Measurements from ENCODE around the gene UTP14A.

DNA sequence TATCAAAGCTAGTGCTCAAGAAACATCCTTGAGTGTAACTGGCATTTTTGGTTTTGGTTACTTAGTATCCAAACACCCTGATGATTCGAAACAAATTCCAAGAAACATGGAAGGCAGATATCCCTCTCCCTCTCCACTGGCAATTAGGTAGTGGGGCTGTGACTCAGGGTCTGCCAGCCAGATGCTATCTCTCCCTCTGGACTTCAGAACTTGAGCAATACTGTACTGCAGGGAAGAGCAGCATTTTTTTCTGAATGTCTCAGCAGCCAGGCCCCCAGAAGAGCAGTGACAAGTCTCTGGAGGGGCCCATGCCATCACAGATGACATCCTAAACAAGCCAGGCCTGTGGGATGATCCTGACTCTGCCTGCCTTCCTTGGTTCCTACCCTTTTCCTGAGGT is 39.2 kb downstream of the UTP14A start:
- TF ChIP-seq, protein P1, sequence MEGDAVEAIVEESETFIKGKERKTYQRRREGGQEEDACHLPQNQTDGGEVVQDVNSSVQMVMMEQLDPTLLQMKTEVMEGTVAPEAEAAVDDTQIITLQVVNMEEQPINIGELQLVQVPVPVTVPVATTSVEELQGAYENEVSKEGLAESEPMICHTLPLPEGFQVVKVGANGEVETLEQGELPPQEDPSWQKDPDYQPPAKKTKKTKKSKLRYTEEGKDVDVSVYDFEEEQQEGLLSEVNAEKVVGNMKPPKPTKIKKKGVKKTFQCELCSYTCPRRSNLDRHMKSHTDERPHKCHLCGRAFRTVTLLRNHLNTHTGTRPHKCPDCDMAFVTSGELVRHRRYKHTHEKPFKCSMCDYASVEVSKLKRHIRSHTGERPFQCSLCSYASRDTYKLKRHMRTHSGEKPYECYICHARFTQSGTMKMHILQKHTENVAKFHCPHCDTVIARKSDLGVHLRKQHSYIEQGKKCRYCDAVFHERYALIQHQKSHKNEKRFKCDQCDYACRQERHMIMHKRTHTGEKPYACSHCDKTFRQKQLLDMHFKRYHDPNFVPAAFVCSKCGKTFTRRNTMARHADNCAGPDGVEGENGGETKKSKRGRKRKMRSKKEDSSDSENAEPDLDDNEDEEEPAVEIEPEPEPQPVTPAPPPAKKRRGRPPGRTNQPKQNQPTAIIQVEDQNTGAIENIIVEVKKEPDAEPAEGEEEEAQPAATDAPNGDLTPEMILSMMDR (CRISPR knock-in tag; IDR thresholded peaks at IDR 0.05): no peak
- no peak for TF ChIP-seq ATAD3A (CRISPR knock-in tag; IDR thresholded peaks at IDR 0.05)
- no peak for TF ChIP-seq EZH2 (conservative IDR thresholded peaks at IDR 0.05; ENCODE audit: low read depth, low read length)
- TF ChIP-seq GABPA (IDR thresholded peaks at IDR 0.05; ENCODE audit: low read depth, low read length): no peak
- TF ChIP-seq GABPA (CRISPR knock-in tag; IDR thresholded peaks at IDR 0.05; ENCODE audit: low read depth): no peak
- TF ChIP-seq RELA (CRISPR knock-in tag; IDR thresholded peaks at IDR 0.05): no peak

Measured in HepG2 (cell line).